HG03460 (cell line): ENCODE results near the gene CMTM7.
A peak's percentile ranks its signal among the peaks of the same experiment; 100 is the strongest.

Source experiments
- ATAC-seq: cut with Tn5 transposase; IDR thresholded peaks from one replicate; pipeline ENCODE4 v1.9.1; 2021; ENCODE audit not compliant: unreplicated experiment

The CMTM7 gene

GRCh38 chr3:32391643-32392535, at the start of gene CMTM7:
Gene CMTM7, plus strand, starts transcription at chr3:32391853. Its CDS starts 54 bp downstream, at chr3:32391907.
- peak; percentile 32 for ATAC-seq

GRCh38 chr3:32347343-32348125, 44.1 kb upstream of the CMTM7 start:
- ATAC-seq, result no peak

- no peak for ATAC-seq
These were observed 42.5 kb upstream of the CMTM7 start for GRCh38 chr3:32349184-32349583.

GRCh38 chr3:32352563-32352962, 39.1 kb upstream of the CMTM7 start:
- no peak for ATAC-seq

- ATAC-seq, result no peak
These were observed 38.3 kb upstream of the CMTM7 start for GRCh38 chr3:32353351-32353750.

- ATAC-seq, result no peak
These were observed 37.3 kb upstream of the CMTM7 start for GRCh38 chr3:32354362-32354778.

- no peak for ATAC-seq
These were observed 35.8 kb upstream of the CMTM7 start for GRCh38 chr3:32355751-32356291.

- ATAC-seq, result no peak
These were observed 31.7 kb upstream of the CMTM7 start for GRCh38 chr3:32359766-32360492.

GRCh38 chr3:32360493-32360827, 31.2 kb upstream of the CMTM7 start:
- ATAC-seq, result no peak

GRCh38 chr3:32366638-32367397, 24.8 kb upstream of the CMTM7 start:
- no peak for ATAC-seq

GRCh38 chr3:32367442-32367841, 24.2 kb upstream of the CMTM7 start:
- ATAC-seq, result no peak

GRCh38 chr3:32371461-32372212, 20.0 kb upstream of the CMTM7 start:
- ATAC-seq, result no peak

GRCh38 chr3:32372213-32372490, 19.5 kb upstream of the CMTM7 start:
- no peak for ATAC-seq

- ATAC-seq, result no peak
These were observed 18.4 kb upstream of the CMTM7 start for GRCh38 chr3:32373276-32373675.

- ATAC-seq, result no peak
These were observed 17.8 kb upstream of the CMTM7 start for GRCh38 chr3:32373844-32374243.

GRCh38 chr3:32374788-32375595, 16.7 kb upstream of the CMTM7 start:
- no peak for ATAC-seq

GRCh38 chr3:32375596-32375930, 16.1 kb upstream of the CMTM7 start:
- no peak for ATAC-seq

- no peak for ATAC-seq
These were observed 15.5 kb upstream of the CMTM7 start for GRCh38 chr3:32376115-32376514.

GRCh38 chr3:32379831-32380500, 11.7 kb upstream of the CMTM7 start:
- ATAC-seq, result no peak
